Fibroblast of skin of back (primary cell): Measurements from ENCODE around the gene TMEM69. TPM values are rescaled to one million over a fixed set of nuclear protein-coding genes. Genes with fewer than 3 reads are reported as not detected.
"Not testable (repeated sequence)": the region's sequence is repeated elsewhere in the genome, so short reads cannot be mapped to it uniquely, and the experiment has no call there.

ENCODE experiments used
- DNase-seq: peaks from one replicate; pipeline ENCODE4 v3.0.0-alpha.2; 2013
- polyA plus RNA-seq, 2 experiments: library from polyadenylated mRNA; unstranded; fragments of 120-200 nt; gene quantifications; one replicate each; pipeline ENCODE4 v1.2.1, GENCODE V29; 2013; ENCODE audit not compliant: insufficient read length in 2 of 2

TMEM69 gene
- 23.4 TPM for polyA plus RNA-seq (2013, experiment 1 of 2; ENCODE audit: insufficient read length)
- 21.7 TPM for polyA plus RNA-seq (2013, experiment 2 of 2; ENCODE audit: insufficient read length)

- peak; percentile 90 for DNase-seq
Measured at GRCh38 chr1:45687754-45688740, at the start of gene TMEM69. Gene TMEM69, plus strand, starts transcription at chr1:45688181. Its CDS starts 2,888 bp downstream, at chr1:45691069.

- DNase-seq = no peak
Measured at GRCh38 chr1:45640293-45640692, 47.7 kb upstream of the TMEM69 start.

- DNase-seq = no peak
Measured at GRCh38 chr1:45643321-45643720, 44.7 kb upstream of the TMEM69 start.

- no peak for DNase-seq
Measured at GRCh38 chr1:45643978-45644377, 44.0 kb upstream of the TMEM69 start.

- DNase-seq = no peak
Measured at GRCh38 chr1:45644661-45645060, 43.3 kb upstream of the TMEM69 start.

- DNase-seq = no peak
Measured at GRCh38 chr1:45647248-45648021, 40.5 kb upstream of the TMEM69 start.

GRCh38 chr1:45654540-45655280 is 33.3 kb upstream of the TMEM69 start:
- no peak for DNase-seq

DNA sequence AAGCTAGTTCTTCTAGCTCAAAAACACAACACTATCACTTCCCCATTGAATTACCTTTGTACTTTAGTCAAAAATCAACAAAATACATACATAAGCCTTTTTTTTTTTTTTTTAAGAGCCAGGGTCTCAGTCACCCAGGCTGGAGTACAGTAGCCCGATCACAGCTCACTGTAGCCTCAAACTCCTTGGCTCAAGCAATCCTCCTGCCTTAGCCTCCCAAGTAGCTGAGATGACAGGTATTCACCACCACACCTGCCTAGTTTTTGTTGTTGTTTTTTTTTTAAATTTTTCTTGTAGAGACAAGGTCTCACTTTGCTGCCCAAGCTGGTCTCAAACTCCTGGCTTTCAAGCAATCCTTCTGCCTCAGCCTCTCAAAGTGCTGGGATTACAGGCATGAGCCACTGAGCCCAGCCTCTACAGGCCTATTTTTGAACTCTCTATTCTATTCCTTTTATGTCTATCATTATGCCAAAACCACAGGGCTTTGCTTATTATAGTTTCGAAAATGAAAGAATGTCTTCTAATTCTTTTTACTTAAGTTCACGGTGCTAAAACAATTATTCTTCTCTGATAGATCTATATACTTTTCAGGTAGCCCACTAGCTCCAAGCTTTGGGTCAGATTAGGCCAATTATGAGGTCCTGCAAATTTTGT is 31.3 kb upstream of the TMEM69 start:
- no peak for DNase-seq

DNA sequence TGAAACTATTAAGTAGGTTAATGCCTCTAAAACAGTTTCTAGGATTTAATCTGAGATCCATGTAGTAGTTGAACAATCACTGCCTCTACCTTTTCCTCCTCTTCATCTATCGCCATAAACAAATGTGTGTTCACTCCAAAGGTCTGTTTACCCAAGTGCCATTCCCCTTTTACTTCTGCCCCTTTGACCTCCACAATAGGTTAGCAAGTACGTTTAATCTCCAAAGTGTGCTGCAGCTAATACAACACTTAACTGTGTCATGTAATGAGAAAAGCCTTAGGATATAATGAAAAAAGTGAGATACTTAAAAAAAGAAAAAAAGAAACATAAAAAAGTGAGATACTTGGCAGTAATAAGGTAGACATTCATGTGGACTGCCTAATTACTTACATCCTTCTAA is 29.8 kb upstream of the TMEM69 start:
- no peak for DNase-seq

- DNase-seq = no peak
Measured at GRCh38 chr1:45659222-45659621, 28.8 kb upstream of the TMEM69 start.

GRCh38 chr1:45660336-45660735 is 27.6 kb upstream of the TMEM69 start:
- no peak for DNase-seq

- no peak for DNase-seq
Measured at GRCh38 chr1:45666836-45667235, 21.1 kb upstream of the TMEM69 start.

DNA sequence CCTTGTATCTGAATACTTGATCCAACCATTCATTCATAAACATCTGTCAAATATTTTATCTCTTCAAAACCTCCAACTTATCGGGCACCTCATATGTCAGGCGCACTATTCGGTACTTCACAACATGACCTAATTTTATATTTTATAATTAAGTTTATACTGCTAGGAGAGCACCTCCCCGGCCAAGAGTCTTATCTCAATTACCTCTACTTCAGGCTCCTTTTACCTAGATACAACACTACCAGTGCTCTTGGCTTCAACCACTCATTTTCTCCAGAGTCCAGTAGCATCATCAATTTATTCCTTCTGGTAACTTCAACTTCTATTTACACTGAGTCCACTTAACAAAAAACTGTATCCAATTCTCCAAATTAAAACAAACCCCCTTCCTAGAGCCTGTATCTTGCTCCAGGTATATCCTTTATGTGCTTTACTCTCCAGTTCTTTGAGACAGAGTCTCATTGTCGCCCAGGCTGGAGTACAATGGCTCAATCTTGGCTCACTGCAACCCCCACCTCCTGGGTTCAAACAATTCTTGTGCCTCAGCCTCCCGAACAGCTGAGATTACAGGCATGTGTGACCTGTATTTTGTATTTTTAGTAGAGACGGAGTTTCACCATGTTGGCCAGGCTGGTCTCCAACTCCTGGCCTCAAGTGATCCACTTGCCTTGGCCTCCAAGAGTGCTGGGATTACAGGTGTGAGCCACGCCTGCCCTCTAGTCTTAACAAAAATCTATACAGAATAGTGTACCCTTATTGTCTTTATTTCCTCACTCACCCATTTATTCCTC is 20.5 kb upstream of the TMEM69 start:
- DNase-seq = no peak

- no peak for DNase-seq
Measured at GRCh38 chr1:45668526-45668925, 19.5 kb upstream of the TMEM69 start.

GRCh38 chr1:45669379-45669778 is 18.6 kb upstream of the TMEM69 start:
- peak; percentile 63 for DNase-seq

GRCh38 chr1:45669859-45670655 is 17.9 kb upstream of the TMEM69 start:
- peak; percentile 59 for DNase-seq

DNA sequence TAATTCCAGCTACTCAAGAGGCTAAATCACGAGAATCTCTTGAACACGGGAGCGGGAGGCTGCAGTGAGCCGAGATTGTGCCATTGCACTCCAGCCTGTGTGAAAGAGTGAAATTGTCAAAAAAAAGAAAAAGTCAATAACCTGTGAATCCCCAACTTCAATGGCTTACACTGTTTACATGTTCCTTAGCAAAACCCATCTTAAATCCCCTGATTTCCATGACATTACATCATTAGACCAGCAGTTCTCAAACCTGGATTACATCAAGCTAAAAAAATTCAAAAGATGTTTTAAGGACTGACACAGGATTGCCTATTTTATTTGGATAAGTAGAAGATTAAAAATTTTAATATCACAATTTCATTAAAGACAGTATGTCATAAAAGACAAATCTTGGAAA is 14.0 kb upstream of the TMEM69 start:
- DNase-seq = peak; percentile 44

- no peak for DNase-seq
Measured at GRCh38 chr1:45674478-45674877, 13.5 kb upstream of the TMEM69 start.

DNA sequence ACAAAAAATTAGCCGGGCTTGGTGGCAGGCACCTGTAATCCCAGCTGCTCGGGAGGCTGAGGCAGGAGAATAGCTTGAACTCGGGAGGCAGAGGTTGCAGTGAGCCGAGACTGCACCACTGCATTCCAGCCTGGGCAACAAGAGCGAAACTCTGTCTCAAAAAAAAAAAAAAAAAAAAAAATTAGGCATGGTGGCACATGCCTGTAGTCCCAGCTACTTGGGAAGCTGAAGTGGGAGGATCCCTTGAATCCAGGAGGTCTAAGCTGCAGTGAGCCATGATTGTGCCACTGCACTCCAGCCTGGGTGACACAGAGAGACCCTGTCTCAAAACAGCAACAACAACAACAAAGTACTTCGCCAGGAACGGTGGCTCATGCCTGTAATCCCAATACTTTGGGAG is 11.4 kb upstream of the TMEM69 start:
- DNase-seq = not testable (repeated sequence)

DNA sequence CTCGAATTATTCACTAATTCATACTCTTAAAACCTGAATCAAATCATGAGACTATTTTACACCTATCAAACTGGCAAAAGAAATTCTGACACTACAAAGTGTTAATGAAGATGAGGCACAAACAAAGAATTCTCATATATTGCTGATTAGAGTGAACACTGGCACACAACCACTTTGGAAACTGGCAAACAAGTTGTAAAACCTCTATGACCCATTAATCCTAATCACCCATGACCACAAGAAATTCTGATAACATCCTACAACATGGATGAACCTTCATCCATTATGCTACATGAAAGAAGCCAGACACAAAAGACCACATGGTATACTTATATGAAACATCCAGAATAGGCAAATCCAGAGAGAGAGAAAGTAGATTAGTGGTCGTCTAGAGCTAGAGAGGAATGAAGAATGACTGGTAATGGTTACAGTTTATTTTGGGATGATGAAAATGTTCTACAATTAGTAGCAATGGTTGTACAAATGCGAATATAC is 10.2 kb upstream of the TMEM69 start:
- DNase-seq = no peak
